ENCODE data around the gene SHROOM3.

The SHROOM3 gene

GRCh38 chr4:76799140-76799539 lies 364.1 kb downstream of the SHROOM3 start:
- DNase-seq: no peak

- DNase-seq: no peak
Observed at GRCh38 chr4:76799718-76800117, 364.7 kb downstream of the SHROOM3 start.

GRCh38 chr4:76800902-76801301 lies 365.9 kb downstream of the SHROOM3 start:
- no peak for DNase-seq

GRCh38 chr4:76801621-76802235 lies 366.7 kb downstream of the SHROOM3 start:
- no peak for DNase-seq

- no peak for DNase-seq
Observed at GRCh38 chr4:76802236-76803021, 367.4 kb downstream of the SHROOM3 start.

- DNase-seq: no peak
Observed at GRCh38 chr4:76803522-76803921, 368.5 kb downstream of the SHROOM3 start.

- no peak for DNase-seq
Observed at GRCh38 chr4:76804096-76804495, 369.1 kb downstream of the SHROOM3 start.

GRCh38 chr4:76806346-76806745 lies 371.3 kb downstream of the SHROOM3 start:
- no peak for DNase-seq

GRCh38 chr4:76806757-76807156 lies 371.7 kb downstream of the SHROOM3 start:
- DNase-seq: no peak

- no peak for DNase-seq
Observed at GRCh38 chr4:76809594-76810305, 374.7 kb downstream of the SHROOM3 start.

- DNase-seq: no peak
Observed at GRCh38 chr4:76811604-76812412, 376.8 kb downstream of the SHROOM3 start.

GRCh38 chr4:76813070-76813469 lies 378.0 kb downstream of the SHROOM3 start:
- DNase-seq: no peak

- no peak for DNase-seq
Observed at GRCh38 chr4:76821641-76822040, 386.6 kb downstream of the SHROOM3 start.

- DNase-seq: no peak
Observed at GRCh38 chr4:76822303-76822702, 387.3 kb downstream of the SHROOM3 start.

GRCh38 chr4:76823495-76823894 lies 388.5 kb downstream of the SHROOM3 start:
- no peak for DNase-seq

- DNase-seq: no peak
Observed at GRCh38 chr4:76830612-76830963, 395.6 kb downstream of the SHROOM3 start.

- no peak for DNase-seq
Observed at GRCh38 chr4:76830964-76831703, 396.1 kb downstream of the SHROOM3 start.

GRCh38 chr4:76831711-76832373 lies 396.8 kb downstream of the SHROOM3 start:
- DNase-seq: no peak
